MCF 10A (cell line): ENCODE results near the gene HORMAD2. TPM values are rescaled to one million over a fixed set of nuclear protein-coding genes. Genes with fewer than 3 reads are reported as not detected.
"Not testable (repeated sequence)": the region's sequence is repeated elsewhere in the genome, so short reads cannot be mapped to it uniquely, and the experiment has no call there.

Source experiments
- BruUV-seq: library from RNA; stranded (reverse); fragments of 400-500 nt; replicated peaks from 2 replicates; lab custom pipeline; 2021; lab: Mats Ljungman, UMichigan
- CTCF ChIA-PET: fragments of 300-600 bp; sonication (Branson Sonifier 250); formaldehyde crosslinking; extraction: SDS; loops from one replicate; lab custom pipeline; 2021; ENCODE audit warnings: antibody characterized with exemption, inconsistent platforms; lab: Yijun Ruan, JAX
- POLR2A ChIA-PET: fragments of 300-600, 350-650 bp; sonication (Branson Sonifier 250); formaldehyde crosslinking; extraction: SDS; loops from one replicate; lab custom pipeline; 2020; ENCODE audit warnings: antibody characterized with exemption, inconsistent platforms; lab: Yijun Ruan, JAX
- DNase-seq: peaks from one replicate; pipeline ENCODE4 v3.0.0-alpha.2; 2018; ENCODE audit not compliant: unreplicated experiment
- H3K27ac Mint-ChIP-seq: one replicate; pipeline ENCODE4 v1.8.0; 2022; ENCODE audit warnings: mild to moderate bottlenecking, low read depth, mixed read lengths; ENCODE audit not compliant: unreplicated experiment
- H3K27me3 Mint-ChIP-seq: one replicate; pipeline ENCODE4 v1.8.0; 2022; ENCODE audit warnings: mixed read lengths; ENCODE audit not compliant: insufficient read depth, unreplicated experiment
- H3K36me3 Mint-ChIP-seq: one replicate; pipeline ENCODE4 v1.8.0; 2022; ENCODE audit warnings: mild to moderate bottlenecking, moderate library complexity, mixed read lengths; ENCODE audit not compliant: insufficient read depth, unreplicated experiment
- H3K4me1 Mint-ChIP-seq: one replicate; pipeline ENCODE4 v1.8.0; 2022; ENCODE audit warnings: mixed read lengths; ENCODE audit not compliant: insufficient read depth, unreplicated experiment
- H3K4me3 Mint-ChIP-seq: one replicate; pipeline ENCODE4 v1.8.0; 2022; ENCODE audit warnings: mild to moderate bottlenecking, moderate library complexity, mixed read lengths; ENCODE audit not compliant: unreplicated experiment
- H3K9me3 Mint-ChIP-seq: one replicate; pipeline ENCODE4 v1.8.0; 2022; ENCODE audit warnings: mixed read lengths; ENCODE audit not compliant: unreplicated experiment
- intact Hi-C: fragments of 100-400 bp; cut with micrococcal nuclease; formaldehyde crosslinking; loops from 2 replicates; pipeline ENCODE4 v1.14.1; 2022
- total RNA-seq: library from RNA; stranded (reverse); gene quantifications from 2 replicates; pipeline ENCODE4 v1.2.3, GENCODE V29; 2022
- TF ChIP-seq, protein P1 (sequence below): fragments of 200-600 bp; IDR thresholded peaks from one replicate; pipeline ENCODE4 v1.8.0; 2022; ENCODE audit warnings: antibody characterized with exemption, mild to moderate bottlenecking; ENCODE audit not compliant: unreplicated experiment

Gene HORMAD2
- total RNA-seq, 1 experiment from 2014 or later = not detected

- TF ChIP-seq, protein P1, sequence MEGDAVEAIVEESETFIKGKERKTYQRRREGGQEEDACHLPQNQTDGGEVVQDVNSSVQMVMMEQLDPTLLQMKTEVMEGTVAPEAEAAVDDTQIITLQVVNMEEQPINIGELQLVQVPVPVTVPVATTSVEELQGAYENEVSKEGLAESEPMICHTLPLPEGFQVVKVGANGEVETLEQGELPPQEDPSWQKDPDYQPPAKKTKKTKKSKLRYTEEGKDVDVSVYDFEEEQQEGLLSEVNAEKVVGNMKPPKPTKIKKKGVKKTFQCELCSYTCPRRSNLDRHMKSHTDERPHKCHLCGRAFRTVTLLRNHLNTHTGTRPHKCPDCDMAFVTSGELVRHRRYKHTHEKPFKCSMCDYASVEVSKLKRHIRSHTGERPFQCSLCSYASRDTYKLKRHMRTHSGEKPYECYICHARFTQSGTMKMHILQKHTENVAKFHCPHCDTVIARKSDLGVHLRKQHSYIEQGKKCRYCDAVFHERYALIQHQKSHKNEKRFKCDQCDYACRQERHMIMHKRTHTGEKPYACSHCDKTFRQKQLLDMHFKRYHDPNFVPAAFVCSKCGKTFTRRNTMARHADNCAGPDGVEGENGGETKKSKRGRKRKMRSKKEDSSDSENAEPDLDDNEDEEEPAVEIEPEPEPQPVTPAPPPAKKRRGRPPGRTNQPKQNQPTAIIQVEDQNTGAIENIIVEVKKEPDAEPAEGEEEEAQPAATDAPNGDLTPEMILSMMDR = no peak
- H3K4me3 Mint-ChIP-seq = no peak overlapping the region
- H3K27ac Mint-ChIP-seq = no peak overlapping the region
- POLR2A ChIA-PET = no interaction called here
- no peak for DNase-seq
- no peaks in the 10 kb centered on the region for H3K9me3 Mint-ChIP-seq
- H3K4me1 Mint-ChIP-seq = no peaks in the 10 kb centered on the region
- intact Hi-C loops = no loop called here
- CTCF ChIA-PET = interaction anchor here (0.7 to 1.1 kb wide), 3 partner anchors 9 to 190 kb away, joined by 3 to 6 read pairs (median 3); no protein-coding TSS in a partner anchor
- H3K27me3 Mint-ChIP-seq = no peaks in the 10 kb centered on the region
- H3K36me3 Mint-ChIP-seq = no peaks in the 10 kb centered on the region
- no TSS peak for BruUV-seq
Measured at GRCh38 chr22:30097861-30098260, 17.6 kb downstream of the HORMAD2 start.

- H3K36me3 Mint-ChIP-seq, H3K4me1 Mint-ChIP-seq, DNase-seq, H3K9me3 Mint-ChIP-seq, H3K27me3 Mint-ChIP-seq, H3K4me3 Mint-ChIP-seq, intact Hi-C loops, H3K27ac Mint-ChIP-seq, BruUV-seq: not testable (repeated sequence)
- ChIA-PET POLR2A (interaction anchor here (1.4 kb wide), 1 partner anchor 188 kb away, joined by 3 read pairs; no protein-coding TSS in a partner anchor), CTCF (interaction anchor here (0.7 kb wide), 1 partner anchor 285 kb away, joined by 3 read pairs; no protein-coding TSS in a partner anchor)
Measured at GRCh38 chr22:30100770-30101169, 20.5 kb downstream of the HORMAD2 start.

DNA sequence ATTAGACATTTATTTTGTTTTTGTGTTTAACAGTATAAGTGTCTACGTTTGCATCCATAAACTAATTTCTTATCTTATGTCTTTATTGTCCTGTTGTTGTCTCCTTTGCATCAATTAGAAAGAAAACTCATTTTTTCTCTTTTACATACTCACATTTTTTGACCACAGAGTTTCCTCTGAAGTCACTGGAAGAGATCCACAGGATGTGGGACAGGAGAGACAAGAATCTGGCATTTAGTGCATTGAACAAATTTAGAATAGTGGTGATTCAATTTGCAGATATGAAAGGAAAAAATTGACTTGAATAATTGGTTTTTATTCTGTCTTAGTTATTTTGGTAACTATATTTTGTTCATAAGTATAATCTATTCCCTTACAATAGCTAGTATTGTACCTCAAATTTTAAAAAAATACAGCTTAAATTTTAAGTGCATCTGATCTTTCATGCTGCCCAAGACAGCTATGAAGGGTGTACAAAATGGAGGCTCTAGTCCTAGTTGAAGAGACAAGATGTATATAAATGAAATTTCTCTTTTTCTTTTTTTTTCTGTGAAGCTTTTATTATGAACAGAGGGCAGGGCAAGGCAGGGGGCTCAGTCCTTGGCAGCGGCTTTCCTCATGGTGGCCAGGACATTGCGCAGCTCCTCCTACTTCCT is 24.4 kb downstream of the HORMAD2 start:
- ChIA-PET CTCF (interaction anchor here (0.6 to 3.9 kb wide), 6 partner anchors 14 to 469 kb away, joined by 3 to 21 read pairs (median 4); partner anchors contain the start of gene CASTOR1), POLR2A (no interaction called here)
- H3K9me3 Mint-ChIP-seq = no peaks in the 10 kb centered on the region
- peaks cover 6% of the 10 kb centered on the region for H3K4me1 Mint-ChIP-seq
- H3K4me3 Mint-ChIP-seq = no peak overlapping the region
- no TSS peak for BruUV-seq
- H3K27me3 Mint-ChIP-seq = no peaks in the 10 kb centered on the region
- no peak for DNase-seq
- peaks cover 4% of the 10 kb centered on the region for H3K36me3 Mint-ChIP-seq
- H3K27ac Mint-ChIP-seq = no peak overlapping the region
- intact Hi-C loops = no loop called here
- TF ChIP-seq, protein P1 = no peak

- BruUV-seq = no TSS peak
- CTCF ChIA-PET = interaction anchor here (0.6 to 3.9 kb wide), 7 partner anchors 14 to 470 kb away, joined by 3 to 21 read pairs (median 3); partner anchors contain the start of gene CASTOR1
- no peak for DNase-seq
- no peak overlapping the region for H3K4me3 Mint-ChIP-seq
- TF ChIP-seq, protein P1 = no peak
- peaks cover 4% of the 10 kb centered on the region for H3K36me3 Mint-ChIP-seq
- peaks cover 6% of the 10 kb centered on the region for H3K4me1 Mint-ChIP-seq
- no peak overlapping the region for H3K27ac Mint-ChIP-seq
- H3K27me3 Mint-ChIP-seq = no peaks in the 10 kb centered on the region
- POLR2A ChIA-PET = interaction anchor here (0.9 kb wide), 1 partner anchor 100 kb away, joined by 3 read pairs; no protein-coding TSS in a partner anchor
- no peaks in the 10 kb centered on the region for H3K9me3 Mint-ChIP-seq
- intact Hi-C loops = no loop called here
Measured at GRCh38 chr22:30105483-30105882, 25.2 kb downstream of the HORMAD2 start.
